Right lobe of liver (tissue), 6 donors: Measurements from ENCODE around the gene DCUN1D3. TPM values are rescaled to one million over a fixed set of nuclear protein-coding genes. Genes with fewer than 3 reads are reported as not detected.
"Not testable (repeated sequence)": the region's sequence is repeated elsewhere in the genome, so short reads cannot be mapped to it uniquely, and the experiment has no call there.

ENCODE experiments used
- ATAC-seq, 4 donors: fragments of 200-7000 bp; cut with Tn5 transposase; one replicate each; pipeline ENCODE4 v1.9.1; 2020; ENCODE audit warnings: mild to moderate bottlenecking in 4 of 4, moderate library complexity in 4 of 4
- DNase-seq, 3 donors: peaks; one replicate each; pipeline ENCODE4 v3.0.0-alpha.2; 2020
- H3K27ac ChIP-seq, 3 donors: fragments of 200-600 bp; one replicate each; pipeline ENCODE4 v1.8.0; 2022
- H3K27me3 ChIP-seq, 2 donors: fragments of 200-600 bp; one replicate each; pipeline ENCODE4 v1.8.0; 2022
- H3K36me3 ChIP-seq, 4 donors: fragments of 200-600 bp; sonication (generic) in 1 of 4; one replicate each; pipeline versions ENCODE4 v1.5.1 to v1.8.0; 2017 to 2022; ENCODE audit warnings: control low read depth in 1 of 4
- H3K4me1 ChIP-seq, 4 donors: fragments of 200-600 bp; sonication (generic) in 1 of 4; one replicate each; pipeline versions ENCODE4 v1.5.1 to v1.8.0; 2017 to 2022; ENCODE audit warnings: control low read depth in 1 of 4
- H3K4me3 ChIP-seq, 3 donors: fragments of 200-600 bp; one replicate each; pipeline ENCODE4 v1.8.0; 2022
- H3K9me3 ChIP-seq, 4 donors: fragments of 200-600 bp; sonication (generic) in 1 of 4; one replicate each; pipeline versions ENCODE4 v1.5.1 to v1.8.0; 2017 to 2022; ENCODE audit warnings: control low read depth in 1 of 4
- POLR2A ChIP-seq: fragments of 450-650 bp; IDR thresholded peaks from one replicate; pipeline ENCODE4 v1.6.1; 2017; ENCODE audit warnings: antibody characterized with exemption, mild to moderate bottlenecking
- WGBS: methylation state at CpG from one replicate; pipeline ENCODE4 v1.1.6; 2018; ENCODE audit warnings: low coverage, low lambda C conversion rate; ENCODE audit not compliant: insufficient coverage; ENCODE audit errors: missing lambda C conversion rate; 5-methylcytosine and 5-hydroxymethylcytosine counted together
- intact Hi-C, 2 donors: fragments of 100-400 bp; cut with DNase I; formaldehyde crosslinking; loops; one replicate each; pipeline versions ENCODE4 v1.11.2 to v1.14.1; 2022
- total RNA-seq, 6 experiments: library from RNA; depleted of rRNA in 2 of 6; stranded (reverse); fragments of >200 nt in 2 of 6; fragmentation: NEBNext Ultra II Directional in 3 of 6; extraction: Animal tissue kit (Norgen Biotek cat#: 25700) in 3 of 6; gene quantifications; one replicate each; pipeline versions ENCODE4 v1.1.0 to v1.2.4, GENCODE V29; 2016 to 2023
- TF ChIP-seq, protein P1 (sequence below), 4 donors: fragments of 200-600 bp in 3 of 4; fragments of 450-650 bp in 1 of 4; IDR thresholded peaks; one replicate each; pipeline versions ENCODE4 v1.5.1 to v1.8.0; 2016 to 2022; ENCODE audit warnings: antibody characterized with exemption in 4 of 4, mild to moderate bottlenecking in 2 of 4
- donor health status: DM: no; HTN: yes; CAD: no.
- donor health status: DM: no; HTN: no; CAD: no.
- donor health status: DM: no; HTN: no; CAD: no.
- donor health status: DM: no; HTN: yes; CAD: no.
- donor health status: DM: no; HTN: yes; CAD: no.

DCUN1D3 gene
- total RNA-seq, 6 experiments from 2014 or later: 10.3 to 15.1 (median 13.8) TPM

DNA sequence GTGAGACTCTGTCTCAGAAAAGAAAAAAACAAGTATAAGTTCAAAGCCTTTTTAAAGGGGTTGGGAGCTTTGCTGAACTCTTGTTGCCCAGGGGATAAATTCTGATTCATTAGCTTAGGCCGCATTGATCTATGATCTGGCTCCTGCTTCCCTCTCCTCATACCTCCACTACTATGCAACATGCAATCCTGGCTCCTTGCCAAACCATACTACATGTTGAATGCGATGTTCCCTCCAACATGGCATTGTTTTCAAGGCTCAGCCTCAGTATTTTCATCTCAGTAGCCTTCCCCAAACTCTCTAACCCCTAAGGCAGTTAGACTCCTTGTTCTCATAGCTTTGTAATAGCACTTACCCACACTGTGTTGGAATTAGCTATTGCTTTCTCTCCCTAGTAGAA is 87.6 kb downstream of the DCUN1D3 start:
- ATAC-seq: no peak
- H3K4me1 ChIP-seq: no peaks in the 10 kb centered on the region
- intact Hi-C loops: no loop called here
- H3K27ac ChIP-seq: no peak overlapping the region
- DNase-seq: no peak
- WGBS: 67% methylated on average over 1 of the region's 2 CpGs
- H3K27me3 ChIP-seq: no peaks in the 10 kb centered on the region
- no peaks in the 10 kb centered on the region for H3K36me3 ChIP-seq
- TF ChIP-seq, protein P1, sequence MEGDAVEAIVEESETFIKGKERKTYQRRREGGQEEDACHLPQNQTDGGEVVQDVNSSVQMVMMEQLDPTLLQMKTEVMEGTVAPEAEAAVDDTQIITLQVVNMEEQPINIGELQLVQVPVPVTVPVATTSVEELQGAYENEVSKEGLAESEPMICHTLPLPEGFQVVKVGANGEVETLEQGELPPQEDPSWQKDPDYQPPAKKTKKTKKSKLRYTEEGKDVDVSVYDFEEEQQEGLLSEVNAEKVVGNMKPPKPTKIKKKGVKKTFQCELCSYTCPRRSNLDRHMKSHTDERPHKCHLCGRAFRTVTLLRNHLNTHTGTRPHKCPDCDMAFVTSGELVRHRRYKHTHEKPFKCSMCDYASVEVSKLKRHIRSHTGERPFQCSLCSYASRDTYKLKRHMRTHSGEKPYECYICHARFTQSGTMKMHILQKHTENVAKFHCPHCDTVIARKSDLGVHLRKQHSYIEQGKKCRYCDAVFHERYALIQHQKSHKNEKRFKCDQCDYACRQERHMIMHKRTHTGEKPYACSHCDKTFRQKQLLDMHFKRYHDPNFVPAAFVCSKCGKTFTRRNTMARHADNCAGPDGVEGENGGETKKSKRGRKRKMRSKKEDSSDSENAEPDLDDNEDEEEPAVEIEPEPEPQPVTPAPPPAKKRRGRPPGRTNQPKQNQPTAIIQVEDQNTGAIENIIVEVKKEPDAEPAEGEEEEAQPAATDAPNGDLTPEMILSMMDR (IDR thresholded peaks at IDR 0.05): no peak
- no peak for TF ChIP-seq POLR2A
- H3K9me3 ChIP-seq: no peaks in the 10 kb centered on the region
- no peak overlapping the region for H3K4me3 ChIP-seq

DNA sequence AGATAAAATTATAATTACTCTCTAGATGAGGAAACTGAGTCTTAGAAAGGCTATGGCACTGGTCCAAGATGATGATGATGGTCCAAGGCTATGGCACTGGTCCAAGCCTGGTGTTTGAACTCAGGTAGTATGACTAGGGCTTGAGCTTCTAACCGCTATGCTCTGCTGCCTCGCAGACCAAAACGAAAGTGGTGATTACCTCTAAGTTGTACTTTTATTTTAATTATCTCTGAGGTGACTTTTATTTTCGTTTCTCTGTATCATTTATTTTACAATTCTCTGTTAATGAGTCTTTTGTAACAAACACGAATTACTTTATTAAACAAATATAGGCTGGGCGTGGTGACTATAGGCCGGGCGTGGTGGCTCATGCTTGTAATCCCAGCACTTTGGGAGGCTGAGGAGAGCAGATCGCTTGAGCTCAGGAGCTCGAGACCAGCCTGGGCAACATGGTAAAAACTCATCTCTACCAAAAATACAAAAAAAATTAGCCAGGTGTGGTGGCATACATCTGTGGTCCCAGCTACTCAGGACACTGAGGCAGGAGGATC is 88.2 kb downstream of the DCUN1D3 start:
- intact Hi-C loops: no loop called here
- Histone ChIP-seq H3K4me3 (no peak overlapping the region), H3K27me3 (no peaks in the 10 kb centered on the region), H3K36me3 (no peaks in the 10 kb centered on the region), H3K4me1 (no peaks in the 10 kb centered on the region), H3K27ac (no peak overlapping the region), H3K9me3 (no peaks in the 10 kb centered on the region)
- 89% methylated on average over 10 of the region's 10 CpGs for WGBS
- DNase-seq (no peak), ATAC-seq (no peak)
- no peak for TF ChIP-seq POLR2A
- TF ChIP-seq, protein P1 (IDR thresholded peaks at IDR 0.05): no peak

DNA sequence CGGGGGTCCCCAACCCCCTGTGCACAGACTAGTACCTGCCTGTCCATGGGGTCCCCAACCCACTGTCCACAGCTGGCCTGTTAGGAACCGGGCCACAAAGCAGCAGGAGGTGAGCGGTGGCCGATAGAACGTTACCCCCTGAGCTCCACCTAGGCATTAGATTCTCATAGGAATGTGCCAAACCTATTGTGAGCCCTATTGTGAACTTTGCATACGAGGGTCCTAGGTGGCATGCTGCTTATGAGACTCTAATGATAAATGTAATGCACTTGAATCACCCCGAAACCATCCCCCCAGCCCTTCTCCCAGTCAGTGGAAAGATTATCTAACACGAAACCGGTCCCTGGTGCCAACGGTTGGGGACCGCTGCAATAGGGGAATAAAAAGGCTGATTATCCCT is 92.3 kb downstream of the DCUN1D3 start:
- intact Hi-C loops: no loop called here
- H3K4me3 ChIP-seq: no peak overlapping the region
- ATAC-seq (no peak), DNase-seq (no peak)
- no peak for TF ChIP-seq POLR2A
- TF ChIP-seq, protein P1 (IDR thresholded peaks at IDR 0.05): no peak
- no peaks in the 10 kb centered on the region for H3K36me3 ChIP-seq
- H3K9me3 ChIP-seq: no peaks in the 10 kb centered on the region
- 80% methylated on average over 5 of the region's 11 CpGs for WGBS
- H3K27me3 ChIP-seq: no peaks in the 10 kb centered on the region
- peaks cover 0 to 26% (median 11%) of the 10 kb centered on the region in 4 donors for H3K4me1 ChIP-seq
- H3K27ac ChIP-seq: no peak overlapping the region

DNA sequence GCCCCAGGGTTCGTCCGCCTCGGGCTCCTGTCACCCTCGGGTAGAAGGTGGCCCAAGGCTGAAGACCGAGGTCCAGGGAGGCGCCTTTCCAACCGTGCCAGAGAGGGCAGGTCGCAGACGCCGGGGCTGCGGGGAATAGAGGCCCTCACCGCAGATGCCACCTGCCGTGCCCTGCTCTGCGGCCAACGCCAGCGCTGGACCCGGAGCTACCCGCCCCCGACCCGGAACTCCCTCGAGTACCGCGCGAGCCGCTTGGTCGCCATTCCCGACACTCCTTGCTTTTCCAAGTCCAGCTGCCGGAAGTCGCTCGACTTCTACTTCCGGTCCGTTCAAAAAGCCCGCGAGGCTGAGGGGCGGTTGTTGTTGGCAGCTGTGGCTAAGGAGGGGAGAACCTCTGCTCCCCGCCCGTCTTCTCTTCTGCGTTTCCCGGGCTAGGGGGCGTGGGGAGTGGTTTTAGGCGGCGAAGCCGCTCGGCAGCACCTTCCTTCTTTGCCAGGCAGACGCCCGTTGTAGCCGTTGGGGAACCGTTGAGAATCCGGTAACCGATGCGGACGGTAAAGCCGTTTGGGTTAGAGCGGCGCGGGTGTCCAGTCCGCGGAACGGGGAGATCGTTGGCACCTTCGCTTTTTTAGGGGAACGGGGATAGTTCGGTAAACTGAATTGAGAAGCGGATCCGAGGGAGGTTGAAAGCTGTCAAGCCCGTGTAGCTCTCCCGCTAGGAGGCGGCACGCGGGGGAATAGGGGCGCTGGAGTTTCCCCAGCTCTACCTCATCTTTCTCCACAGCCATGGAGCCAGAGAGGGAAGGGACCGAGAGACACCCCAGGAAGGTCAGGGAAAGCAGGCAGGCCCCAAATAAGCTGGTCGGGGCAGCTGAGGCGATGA is 93.7 kb downstream of the DCUN1D3 start, which contains the start of the genes ERI2 and REXO5:
Gene ERI2, minus strand, starts transcription at position 305 of the 883 bp plus-strand sequence. Its CDS starts 42 bp downstream, at position 263.
Gene REXO5, plus strand, starts transcription at position 360 of the 883 bp plus-strand sequence. Its CDS starts 427 bp downstream, at position 787.
- H3K27me3 ChIP-seq: no peaks in the 10 kb centered on the region
- H3K36me3 ChIP-seq: peaks cover 0 to under 1% (median 0%) of the 10 kb centered on the region in 4 donors
- H3K4me1 ChIP-seq: peaks cover 0 to 30% (median 12%) of the 10 kb centered on the region in 4 donors
- TF ChIP-seq, protein P1 (IDR thresholded peaks at IDR 0.05): peak in 3 of 4 donors; percentile 39 to 45 (median 43)
- peak; percentile 82 for TF ChIP-seq POLR2A
- DNase-seq: peak; percentile 92 to 94 (median 94)
- intact Hi-C loops: no loop called here
- H3K9me3 ChIP-seq: no peaks in the 10 kb centered on the region
- 0% methylated on average over 18 of the region's 74 CpGs for WGBS
- ATAC-seq: peak; percentile 87 to 94 (median 91)
- H3K4me3 ChIP-seq: peak within 1 kb of the TSS; percentile 63 to 91 (median 84)
- peak within 1 kb of the TSS; percentile 68 to 86 (median 82) for H3K27ac ChIP-seq

GRCh38 chr16:20805684-20806167 is 94.4 kb downstream of the DCUN1D3 start:
- ATAC-seq: peak in 3 of 4 donors; percentile 2 to 4 (median 3)
- H3K27me3 ChIP-seq, H3K36me3 ChIP-seq, H3K9me3 ChIP-seq, intact Hi-C loops, DNase-seq: not testable (repeated sequence)
- Histone ChIP-seq H3K4me1 (peaks cover 0 to 30% (median 12%) of the 10 kb centered on the region in 4 donors), H3K27ac (peak overlapping the region; percentile 68 to 86 (median 82)), H3K4me3 (peak overlapping the region; percentile 63 to 91 (median 84))
- WGBS: 5% methylated on average over 12 of the region's 12 CpGs
